WTC11 (cell line): ENCODE measurements around the gene RIOK2. TPM values are rescaled to one million over a fixed set of nuclear protein-coding genes. Genes with fewer than 3 reads are reported as not detected.
"Not testable (repeated sequence)": the region's sequence is repeated elsewhere in the genome, so short reads cannot be mapped to it uniquely, and the experiment has no call there.

ENCODE experiments used
- ATAC-seq: fragments of 200-7000 bp; cut with Tn5 transposase; 2 replicates; pipeline ENCODE4 v1.10.0; 2021; ENCODE audit warnings: mild to moderate bottlenecking, moderate library complexity
- CTCF ChIA-PET: fragments of 300-600 bp; sonication (Branson Sonifier 250); formaldehyde crosslinking; loops from one replicate; lab custom pipeline; 2021; ENCODE audit warnings: antibody characterized with exemption; lab: Charles Lee
- POLR2A ChIA-PET: fragments of 350-600 bp; sonication (Branson Sonifier 250); formaldehyde crosslinking; loops from one replicate; lab custom pipeline; 2021; ENCODE audit warnings: antibody characterized with exemption; lab: Charles Lee
- DNase-seq: peaks from one replicate; pipeline ENCODE4 v3.0.0; 2021; ENCODE audit warnings: low spot score
- H3K27ac Mint-ChIP-seq: 2 replicates; pipeline ENCODE4 v1.8.0; 2021; ENCODE audit warnings: mixed read lengths
- H3K27me3 Mint-ChIP-seq: 2 replicates; pipeline ENCODE4 v1.8.0; 2021; ENCODE audit warnings: low read depth, mild to moderate bottlenecking, moderate library complexity, mixed read lengths
- H3K36me3 Mint-ChIP-seq: 2 replicates; pipeline ENCODE4 v1.8.0; 2021; ENCODE audit warnings: mixed read lengths
- H3K4me1 Mint-ChIP-seq: 2 replicates; pipeline ENCODE4 v1.8.0; 2022; ENCODE audit warnings: mixed read lengths
- H3K4me3 Mint-ChIP-seq: 2 replicates; pipeline ENCODE4 v1.8.0; 2021; ENCODE audit warnings: mild to moderate bottlenecking, moderate library complexity, mixed read lengths
- H3K9me3 Mint-ChIP-seq: 2 replicates; pipeline ENCODE4 v1.8.0; 2021; ENCODE audit warnings: mixed read lengths
- CBFB ChIP-seq: sonication (generic); formaldehyde crosslinking; IDR thresholded peaks from 2 replicates; pipeline ENCODE4 v1.8.1; 2022; ENCODE audit warnings: mild to moderate bottlenecking, low read depth, missing genetic modification reagents
- CREM ChIP-seq: sonication (generic); formaldehyde crosslinking; IDR thresholded peaks from 2 replicates; pipeline ENCODE4 v1.8.1; 2022; ENCODE audit warnings: mild to moderate bottlenecking, missing genetic modification reagents, moderate library complexity
- ESRRA ChIP-seq: sonication (generic); formaldehyde crosslinking; IDR thresholded peaks from 2 replicates; pipeline ENCODE4 v1.8.1; 2022; ENCODE audit warnings: mild to moderate bottlenecking, missing genetic modification reagents, borderline replicate concordance
- GTF2I ChIP-seq: fragments of 250-450 bp; sonication (Bioruptor Pico); conservative IDR thresholded peaks from 2 replicates; pipeline ENCODE4 v1.4.0; 2021; ENCODE audit warnings: mild to moderate bottlenecking
- HMGA2 ChIP-seq: fragments of 250-450 bp; sonication (Bioruptor Pico); IDR thresholded peaks from 2 replicates; pipeline ENCODE4 v1.4.0; 2021; ENCODE audit warnings: mild to moderate bottlenecking, moderate library complexity
- NR1H2 ChIP-seq: sonication (generic); formaldehyde crosslinking; IDR thresholded peaks from 2 replicates; pipeline ENCODE4 v1.9.0; 2021; ENCODE audit warnings: mild to moderate bottlenecking, moderate library complexity, missing genetic modification reagents
- NR2C2 ChIP-seq: sonication (generic); formaldehyde crosslinking; IDR thresholded peaks from 2 replicates; pipeline ENCODE4 v1.8.0; 2022; ENCODE audit warnings: mild to moderate bottlenecking, missing genetic modification reagents
- SMAD3 ChIP-seq: sonication (generic); formaldehyde crosslinking; IDR thresholded peaks from 2 replicates; pipeline ENCODE4 v1.8.0; 2022; ENCODE audit warnings: missing genetic modification reagents, mild to moderate bottlenecking, borderline replicate concordance
- TCF7 ChIP-seq: sonication (generic); formaldehyde crosslinking; IDR thresholded peaks from 2 replicates; pipeline ENCODE4 v1.8.0; 2022; ENCODE audit warnings: mild to moderate bottlenecking, low read depth, missing genetic modification reagents, moderate library complexity
- TEAD4 ChIP-seq: sonication (generic); formaldehyde crosslinking; IDR thresholded peaks from 2 replicates; pipeline ENCODE4 v1.8.0; 2022; ENCODE audit warnings: mild to moderate bottlenecking, missing genetic modification reagents
- ZNF121 ChIP-seq: sonication (generic); formaldehyde crosslinking; IDR thresholded peaks from 2 replicates; pipeline ENCODE4 v1.8.0; 2023; ENCODE audit warnings: missing genetic modification reagents
- ZNF219 ChIP-seq: sonication (generic); formaldehyde crosslinking; IDR thresholded peaks from 2 replicates; pipeline ENCODE4 v1.8.0; 2023; ENCODE audit warnings: missing genetic modification reagents, mild to moderate bottlenecking, borderline replicate concordance
- ZNF423 ChIP-seq: fragments of 250-450 bp; sonication (Bioruptor Pico); IDR thresholded peaks from 2 replicates; pipeline ENCODE4 v2.1.2; 2022; ENCODE audit warnings: mild to moderate bottlenecking, moderate library complexity
- total RNA-seq: library from RNA; stranded (reverse); gene quantifications from 3 replicates; pipeline ENCODE4 v1.2.3, GENCODE V29; 2021
- TF ChIP-seq, protein P1 (sequence below): fragments of 250-450 bp; sonication (Bioruptor Pico); IDR thresholded peaks from 2 replicates; pipeline ENCODE4 v1.9.0; 2021; ENCODE audit warnings: moderate library complexity, mild to moderate bottlenecking, inconsistent platforms, borderline replicate concordance
- TF ChIP-seq, protein P2 (sequence below): sonication (generic); formaldehyde crosslinking; IDR thresholded peaks from 2 replicates; pipeline ENCODE4 v1.8.1; 2022; ENCODE audit warnings: missing genetic modification reagents, borderline replicate concordance
- TF ChIP-seq, protein P3 (sequence below): sonication (generic); formaldehyde crosslinking; IDR thresholded peaks from 2 replicates; pipeline ENCODE4 v1.8.0; 2022; ENCODE audit warnings: mild to moderate bottlenecking, missing genetic modification reagents
- TF ChIP-seq, protein P4 (sequence below): sonication (generic); formaldehyde crosslinking; IDR thresholded peaks from 2 replicates; pipeline ENCODE4 v1.8.0; 2022; ENCODE audit warnings: mild to moderate bottlenecking, missing genetic modification reagents
- TF ChIP-seq, protein P5 (sequence below): fragments of 250-450 bp; sonication (Bioruptor Pico); IDR thresholded peaks from 2 replicates; pipeline ENCODE4 v2.1.2; 2022; ENCODE audit warnings: mild to moderate bottlenecking, moderate library complexity
- TF ChIP-seq, protein P6 (sequence below): sonication (generic); formaldehyde crosslinking; IDR thresholded peaks from 2 replicates; pipeline ENCODE4 v1.8.1; 2023; ENCODE audit warnings: mild to moderate bottlenecking, missing genetic modification reagents, borderline replicate concordance

RIOK2 gene
- total RNA-seq, 1 experiment from 2014 or later, result 35.2 TPM

DNA sequence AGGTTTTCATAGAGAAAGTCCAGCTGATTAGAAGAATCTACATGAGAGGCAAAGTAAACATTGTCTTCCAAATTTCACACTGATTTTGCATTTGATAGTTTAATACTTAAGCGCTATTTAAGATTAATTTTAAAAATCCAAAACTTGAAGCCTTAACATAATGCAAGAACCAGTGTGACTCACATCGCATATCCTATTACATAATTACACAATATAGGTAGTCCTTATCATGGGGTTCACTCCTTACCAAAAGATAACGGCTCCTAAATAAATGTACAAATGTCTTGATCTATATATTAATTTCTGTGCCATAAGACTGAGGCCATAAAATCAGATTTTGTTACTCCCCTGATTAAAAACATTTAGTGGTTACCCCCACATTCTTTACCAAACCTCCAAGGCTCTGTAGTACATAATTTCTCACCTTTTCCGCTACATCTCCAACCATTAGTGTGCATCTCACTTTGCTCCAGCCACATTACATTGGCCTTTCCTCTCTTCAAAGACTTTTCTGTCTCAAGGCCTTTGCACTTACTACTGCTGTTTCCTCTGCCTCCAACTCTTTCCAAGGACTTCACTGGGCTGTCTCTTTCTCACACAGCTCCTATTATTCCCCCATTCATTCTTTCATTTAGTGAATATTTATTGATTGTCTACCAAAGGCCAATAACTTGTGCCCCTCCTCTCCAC lies 1.0 kb downstream of the RIOK2 start:
- peaks cover 13% of the 10 kb centered on the region for H3K4me1 Mint-ChIP-seq
- H3K27ac Mint-ChIP-seq, result peak overlapping the region; percentile 9
- no peak for DNase-seq
- CTCF ChIA-PET, result interaction anchor here (0.9 to 1.1 kb wide), 2 partner anchors 49 to 185 kb away, joined by 3 to 8 read pairs; no protein-coding TSS in a partner anchor
- peaks cover 19% of the 10 kb centered on the region for H3K27me3 Mint-ChIP-seq
- POLR2A ChIA-PET, result no interaction called here
- H3K9me3 Mint-ChIP-seq, result peaks cover 20% of the 10 kb centered on the region
- no peak for TF ChIP-seq TCF7 (CRISPR knock-in tag)
- TF ChIP-seq, protein P1, sequence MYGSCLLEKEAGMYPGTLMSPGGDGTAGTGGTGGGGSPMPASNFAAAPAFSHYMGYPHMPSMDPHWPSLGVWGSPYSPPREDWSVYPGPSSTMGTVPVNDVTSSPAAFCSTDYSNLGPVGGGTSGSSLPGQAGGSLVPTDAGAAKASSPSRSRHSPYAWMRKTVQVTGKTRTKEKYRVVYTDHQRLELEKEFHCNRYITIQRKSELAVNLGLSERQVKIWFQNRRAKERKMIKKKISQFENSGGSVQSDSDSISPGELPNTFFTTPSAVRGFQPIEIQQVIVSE, result no peak
- no peak for TF ChIP-seq CBFB (CRISPR knock-in tag)
- TF ChIP-seq, protein P2, sequence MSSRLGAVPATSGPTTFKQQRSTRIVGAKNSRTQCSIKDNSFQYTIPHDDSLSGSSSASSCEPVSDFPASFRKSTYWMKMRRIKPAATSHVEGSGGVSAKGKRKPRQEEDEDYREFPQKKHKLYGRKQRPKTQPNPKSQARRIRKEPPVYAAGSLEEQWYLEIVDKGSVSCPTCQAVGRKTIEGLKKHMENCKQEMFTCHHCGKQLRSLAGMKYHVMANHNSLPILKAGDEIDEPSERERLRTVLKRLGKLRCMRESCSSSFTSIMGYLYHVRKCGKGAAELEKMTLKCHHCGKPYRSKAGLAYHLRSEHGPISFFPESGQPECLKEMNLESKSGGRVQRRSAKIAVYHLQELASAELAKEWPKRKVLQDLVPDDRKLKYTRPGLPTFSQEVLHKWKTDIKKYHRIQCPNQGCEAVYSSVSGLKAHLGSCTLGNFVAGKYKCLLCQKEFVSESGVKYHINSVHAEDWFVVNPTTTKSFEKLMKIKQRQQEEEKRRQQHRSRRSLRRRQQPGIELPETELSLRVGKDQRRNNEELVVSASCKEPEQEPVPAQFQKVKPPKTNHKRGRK (CRISPR knock-in tag), result no peak
- TF ChIP-seq, protein P3, sequence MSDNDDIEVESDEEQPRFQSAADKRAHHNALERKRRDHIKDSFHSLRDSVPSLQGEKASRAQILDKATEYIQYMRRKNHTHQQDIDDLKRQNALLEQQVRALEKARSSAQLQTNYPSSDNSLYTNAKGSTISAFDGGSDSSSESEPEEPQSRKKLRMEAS (CRISPR knock-in tag), result no peak
- TF ChIP-seq, protein P4, sequence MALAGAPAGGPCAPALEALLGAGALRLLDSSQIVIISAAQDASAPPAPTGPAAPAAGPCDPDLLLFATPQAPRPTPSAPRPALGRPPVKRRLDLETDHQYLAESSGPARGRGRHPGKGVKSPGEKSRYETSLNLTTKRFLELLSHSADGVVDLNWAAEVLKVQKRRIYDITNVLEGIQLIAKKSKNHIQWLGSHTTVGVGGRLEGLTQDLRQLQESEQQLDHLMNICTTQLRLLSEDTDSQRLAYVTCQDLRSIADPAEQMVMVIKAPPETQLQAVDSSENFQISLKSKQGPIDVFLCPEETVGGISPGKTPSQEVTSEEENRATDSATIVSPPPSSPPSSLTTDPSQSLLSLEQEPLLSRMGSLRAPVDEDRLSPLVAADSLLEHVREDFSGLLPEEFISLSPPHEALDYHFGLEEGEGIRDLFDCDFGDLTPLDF (CRISPR knock-in tag), result no peak
- TF ChIP-seq, protein P5, sequence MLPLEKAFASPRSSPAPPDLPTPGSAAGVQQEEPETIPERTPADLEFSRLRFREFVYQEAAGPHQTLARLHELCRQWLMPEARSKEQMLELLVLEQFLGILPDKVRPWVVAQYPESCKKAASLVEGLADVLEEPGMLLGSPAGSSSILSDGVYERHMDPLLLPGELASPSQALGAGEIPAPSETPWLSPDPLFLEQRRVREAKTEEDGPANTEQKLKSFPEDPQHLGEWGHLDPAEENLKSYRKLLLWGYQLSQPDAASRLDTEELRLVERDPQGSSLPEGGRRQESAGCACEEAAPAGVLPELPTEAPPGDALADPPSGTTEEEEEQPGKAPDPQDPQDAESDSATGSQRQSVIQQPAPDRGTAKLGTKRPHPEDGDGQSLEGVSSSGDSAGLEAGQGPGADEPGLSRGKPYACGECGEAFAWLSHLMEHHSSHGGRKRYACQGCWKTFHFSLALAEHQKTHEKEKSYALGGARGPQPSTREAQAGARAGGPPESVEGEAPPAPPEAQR (CRISPR knock-in tag), result no peak
- TF ChIP-seq ZNF121, result no peak
- no peak for TF ChIP-seq CREM (CRISPR knock-in tag)
- no peak for TF ChIP-seq TEAD4 (CRISPR knock-in tag)
- no peak for TF ChIP-seq NR1H2 (CRISPR knock-in tag)
- no peak for TF ChIP-seq ZNF219 (CRISPR knock-in tag)
- no peak for TF ChIP-seq HMGA2
- TF ChIP-seq NR2C2 (CRISPR knock-in tag), result no peak
- peak overlapping the region; percentile 92 for H3K4me3 Mint-ChIP-seq
- peaks cover 39% of the 10 kb centered on the region for H3K36me3 Mint-ChIP-seq
- ATAC-seq, result no peak

DNA sequence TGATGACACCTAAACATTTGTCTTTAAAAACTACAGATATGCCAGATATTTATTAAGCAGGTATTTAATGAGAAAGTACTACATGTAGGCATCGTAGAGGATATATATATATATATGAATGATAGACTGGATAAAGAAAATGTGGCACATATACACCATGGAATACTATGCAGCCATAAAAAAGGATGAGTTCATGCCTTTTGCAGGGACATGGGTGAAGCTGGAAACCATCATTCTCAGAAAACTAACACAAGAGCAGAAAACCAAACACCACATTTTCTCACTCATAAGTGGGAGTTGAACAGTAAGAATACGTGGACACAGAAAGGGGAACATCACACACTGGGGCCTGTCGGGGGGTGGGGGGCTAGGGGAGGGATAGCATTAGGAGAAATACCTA lies 3.6 kb downstream of the RIOK2 start:
- Mint-ChIP-seq H3K4me1 (peaks cover 13% of the 10 kb centered on the region), H3K9me3 (peaks cover 17% of the 10 kb centered on the region), H3K36me3 (peaks cover 54% of the 10 kb centered on the region)
- CTCF ChIA-PET, ATAC-seq, DNase-seq, H3K27ac Mint-ChIP-seq, H3K4me3 Mint-ChIP-seq, POLR2A ChIA-PET, H3K27me3 Mint-ChIP-seq: not testable (repeated sequence)

DNA sequence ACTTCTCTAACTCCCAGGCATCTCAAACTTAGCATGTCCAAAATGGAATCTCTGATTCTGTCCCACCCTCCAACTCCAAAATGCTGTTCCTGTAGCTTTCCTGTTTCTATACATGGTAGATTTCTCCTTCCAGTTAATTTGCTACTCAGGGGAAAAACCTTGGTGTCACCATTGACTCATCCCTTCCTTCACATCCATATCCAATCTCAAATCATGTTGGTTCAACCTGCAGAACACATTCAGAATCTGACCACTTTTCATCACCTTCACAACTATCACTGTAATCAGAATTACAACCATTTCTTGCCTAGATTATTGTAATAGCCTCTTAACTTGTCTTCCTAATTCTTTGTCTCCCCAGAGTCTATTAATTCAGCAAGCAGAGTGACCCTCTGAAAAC lies 10.8 kb downstream of the RIOK2 start:
- DNase-seq (no peak), ATAC-seq (no peak)
- Mint-ChIP-seq H3K4me3 (no peak overlapping the region), H3K36me3 (peaks cover 73% of the 10 kb centered on the region), H3K4me1 (no peaks in the 10 kb centered on the region), H3K27me3 (no peaks in the 10 kb centered on the region), H3K27ac (no peak overlapping the region), H3K9me3 (no peaks in the 10 kb centered on the region)
- ChIA-PET CTCF (no interaction called here), POLR2A (no interaction called here)
- TF ChIP-seq ZNF423 (CRISPR knock-in tag) (no peak), ESRRA (CRISPR knock-in tag) (no peak), GTF2I (CRISPR knock-in tag) (no peak), SMAD3 (CRISPR knock-in tag) (no peak)
- TF ChIP-seq, protein P6, sequence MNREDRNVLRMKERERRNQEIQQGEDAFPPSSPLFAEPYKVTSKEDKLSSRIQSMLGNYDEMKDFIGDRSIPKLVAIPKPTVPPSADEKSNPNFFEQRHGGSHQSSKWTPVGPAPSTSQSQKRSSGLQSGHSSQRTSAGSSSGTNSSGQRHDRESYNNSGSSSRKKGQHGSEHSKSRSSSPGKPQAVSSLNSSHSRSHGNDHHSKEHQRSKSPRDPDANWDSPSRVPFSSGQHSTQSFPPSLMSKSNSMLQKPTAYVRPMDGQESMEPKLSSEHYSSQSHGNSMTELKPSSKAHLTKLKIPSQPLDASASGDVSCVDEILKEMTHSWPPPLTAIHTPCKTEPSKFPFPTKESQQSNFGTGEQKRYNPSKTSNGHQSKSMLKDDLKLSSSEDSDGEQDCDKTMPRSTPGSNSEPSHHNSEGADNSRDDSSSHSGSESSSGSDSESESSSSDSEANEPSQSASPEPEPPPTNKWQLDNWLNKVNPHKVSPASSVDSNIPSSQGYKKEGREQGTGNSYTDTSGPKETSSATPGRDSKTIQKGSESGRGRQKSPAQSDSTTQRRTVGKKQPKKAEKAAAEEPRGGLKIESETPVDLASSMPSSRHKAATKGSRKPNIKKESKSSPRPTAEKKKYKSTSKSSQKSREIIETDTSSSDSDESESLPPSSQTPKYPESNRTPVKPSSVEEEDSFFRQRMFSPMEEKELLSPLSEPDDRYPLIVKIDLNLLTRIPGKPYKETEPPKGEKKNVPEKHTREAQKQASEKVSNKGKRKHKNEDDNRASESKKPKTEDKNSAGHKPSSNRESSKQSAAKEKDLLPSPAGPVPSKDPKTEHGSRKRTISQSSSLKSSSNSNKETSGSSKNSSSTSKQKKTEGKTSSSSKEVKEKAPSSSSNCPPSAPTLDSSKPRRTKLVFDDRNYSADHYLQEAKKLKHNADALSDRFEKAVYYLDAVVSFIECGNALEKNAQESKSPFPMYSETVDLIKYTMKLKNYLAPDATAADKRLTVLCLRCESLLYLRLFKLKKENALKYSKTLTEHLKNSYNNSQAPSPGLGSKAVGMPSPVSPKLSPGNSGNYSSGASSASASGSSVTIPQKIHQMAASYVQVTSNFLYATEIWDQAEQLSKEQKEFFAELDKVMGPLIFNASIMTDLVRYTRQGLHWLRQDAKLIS (CRISPR knock-in tag), result no peak
